Activated gamma-delta T cell (primary cell): ENCODE measurements around the gene ZNF358.

Source experiments
- DNase-seq: peaks from one replicate; lab custom pipeline; 2025; lab: John Stamatoyannopoulos, UW

Gene ZNF358

GRCh38 chr19:7559102-7559501 is 43.2 kb downstream of the ZNF358 start:
- no peak for DNase-seq

- DNase-seq: no peak
These were observed 44.4 kb downstream of the ZNF358 start for GRCh38 chr19:7560255-7560654.

GRCh38 chr19:7561325-7561724 is 45.4 kb downstream of the ZNF358 start:
- DNase-seq: no peak

- DNase-seq: no peak
These were observed 46.9 kb downstream of the ZNF358 start for GRCh38 chr19:7562646-7563393.

- DNase-seq: no peak
These were observed 49.0 kb downstream of the ZNF358 start for GRCh38 chr19:7564866-7565265.

- DNase-seq: no peak
These were observed 49.4 kb downstream of the ZNF358 start for GRCh38 chr19:7565332-7565731.
